Calu3 (cell line): ENCODE results near the gene LGALS3. TPM values are rescaled to one million over a fixed set of nuclear protein-coding genes. Genes with fewer than 3 reads are reported as not detected.

Source experiments
- BruUV-seq: library from RNA; stranded (reverse); fragments of 400-500 nt; replicated peaks from 2 replicates; lab custom pipeline; 2021; lab: Mats Ljungman, UMichigan
- CTCF ChIA-PET: fragments of 300-600 bp; sonication (Branson Sonifier 250); formaldehyde crosslinking; loops from one replicate; lab custom pipeline; 2022; ENCODE audit warnings: antibody characterized with exemption; lab: Charles Lee
- DNase-seq: peaks from one replicate; pipeline ENCODE4 v3.0.0; 2022
- H3K27ac Mint-ChIP-seq: one replicate; pipeline ENCODE4 v1.8.0; 2022; ENCODE audit warnings: mixed read lengths; ENCODE audit not compliant: unreplicated experiment
- H3K27me3 Mint-ChIP-seq: one replicate; pipeline ENCODE4 v1.8.0; 2022; ENCODE audit warnings: mixed read lengths; ENCODE audit not compliant: unreplicated experiment
- H3K36me3 Mint-ChIP-seq: one replicate; pipeline ENCODE4 v1.8.0; 2022; ENCODE audit warnings: mild to moderate bottlenecking, moderate library complexity, mixed read lengths; ENCODE audit not compliant: insufficient read depth, unreplicated experiment
- H3K4me1 Mint-ChIP-seq: one replicate; pipeline ENCODE4 v1.8.0; 2022; ENCODE audit warnings: mild to moderate bottlenecking, low read depth, mixed read lengths; ENCODE audit not compliant: unreplicated experiment
- H3K4me3 Mint-ChIP-seq: one replicate; pipeline ENCODE4 v1.8.0; 2022; ENCODE audit warnings: mild to moderate bottlenecking, low read depth, moderate library complexity, mixed read lengths; ENCODE audit not compliant: unreplicated experiment
- H3K9me3 Mint-ChIP-seq: one replicate; pipeline ENCODE4 v1.8.0; 2022; ENCODE audit warnings: low read depth, mixed read lengths; ENCODE audit not compliant: unreplicated experiment
- CTCF ChIP-seq: fragments of 200-600 bp; IDR thresholded peaks from one replicate; pipeline ENCODE4 v1.8.0; 2022; ENCODE audit warnings: antibody characterized with exemption; ENCODE audit not compliant: unreplicated experiment
- intact Hi-C: fragments of 100-400 bp; cut with micrococcal nuclease; formaldehyde crosslinking; loops from one replicate; pipeline ENCODE4 v1.10.0; 2022; ENCODE audit not compliant: unreplicated experiment
- total RNA-seq: library from RNA; stranded (reverse); gene quantifications from 2 replicates; pipeline ENCODE4 v1.2.3, GENCODE V29; 2022

LGALS3 gene
- total RNA-seq, 1 experiment from 2014 or later = 429 TPM

- Mint-ChIP-seq H3K36me3 (peaks cover 6% of the 10 kb centered on the region), H3K9me3 (no peaks in the 10 kb centered on the region), H3K4me3 (no peak overlapping the region), H3K27me3 (no peaks in the 10 kb centered on the region), H3K4me1 (peaks cover 5% of the 10 kb centered on the region), H3K27ac (no peak overlapping the region)
- no peak for DNase-seq
- TF ChIP-seq CTCF = no peak
- CTCF ChIA-PET = no interaction called here
- BruUV-seq = no TSS peak
- intact Hi-C loops = no loop called here
Measured at GRCh38 chr14:55157080-55157479, 28.0 kb downstream of the LGALS3 start.

- intact Hi-C loops = no loop called here
- Mint-ChIP-seq H3K27me3 (no peaks in the 10 kb centered on the region), H3K27ac (no peak overlapping the region), H3K36me3 (peaks cover 6% of the 10 kb centered on the region), H3K4me1 (peaks cover 5% of the 10 kb centered on the region), H3K9me3 (no peaks in the 10 kb centered on the region), H3K4me3 (no peak overlapping the region)
- DNase-seq = no peak
- CTCF ChIA-PET = no interaction called here
- BruUV-seq = no TSS peak
- no peak for TF ChIP-seq CTCF
Measured at GRCh38 chr14:55158412-55158811, 29.4 kb downstream of the LGALS3 start.

- no peaks in the 10 kb centered on the region for H3K9me3 Mint-ChIP-seq
- H3K27me3 Mint-ChIP-seq = no peaks in the 10 kb centered on the region
- no peak overlapping the region for H3K27ac Mint-ChIP-seq
- TF ChIP-seq CTCF = no peak
- intact Hi-C loops = loop anchor here (1.0 kb wide), 1 partner anchor 72 kb away; no protein-coding TSS in a partner anchor
- no TSS peak for BruUV-seq
- peaks cover 5% of the 10 kb centered on the region for H3K4me1 Mint-ChIP-seq
- CTCF ChIA-PET = interaction anchor here (0.6 to 1.6 kb wide), 13 partner anchors 14 to 356 kb away, joined by 3 to 19 read pairs (median 5); partner anchors contain the start of genes LGALS3, MAPK1IP1L, SOCS4 and WDHD1
- no peak overlapping the region for H3K4me3 Mint-ChIP-seq
- peaks cover 6% of the 10 kb centered on the region for H3K36me3 Mint-ChIP-seq
- DNase-seq = no peak
Measured at GRCh38 chr14:55160989-55161388, 31.9 kb downstream of the LGALS3 start.

GRCh38 chr14:55170526-55170925, 41.5 kb downstream of the LGALS3 start:
- CTCF ChIA-PET = no interaction called here
- intact Hi-C loops = no loop called here
- H3K9me3 Mint-ChIP-seq = no peaks in the 10 kb centered on the region
- H3K36me3 Mint-ChIP-seq = peaks cover 25% of the 10 kb centered on the region
- DNase-seq = no peak
- H3K27ac Mint-ChIP-seq = no peak overlapping the region
- no peak overlapping the region for H3K4me3 Mint-ChIP-seq
- BruUV-seq = no TSS peak
- H3K4me1 Mint-ChIP-seq = no peaks in the 10 kb centered on the region
- no peaks in the 10 kb centered on the region for H3K27me3 Mint-ChIP-seq
- no peak for TF ChIP-seq CTCF
